ENCODE measurements around the gene LRRC58. TPM values are rescaled to one million over a fixed set of nuclear protein-coding genes. Genes with fewer than 3 reads are reported as not detected.
A peak's percentile ranks its signal among the peaks of the same experiment; 100 is the strongest.

Gene LRRC58
- total and polyA plus RNA-seq, 2 of the 13 experiments (the other 11 are each of a cell fraction or from before 2014, with no cell fraction given) = 9.7 to 17.3 TPM

GRCh38 chr3:120369037-120369467, 19.9 kb upstream of the LRRC58 start:
- Histone ChIP-seq H3K27me3 (ENCODE audit: control insufficient read depth in 1 of 2, insufficient read depth in 2 of 2, low read length in 2 of 2) (no peaks in the 10 kb centered on the region), H3K9me3 (ENCODE audit: low read length) (no peaks in the 10 kb centered on the region), H3K79me2 (ENCODE audit: insufficient read depth, low read length) (no peaks in the 10 kb centered on the region), H3K9ac (ENCODE audit: insufficient read depth, low read depth, low read length) (no peak overlapping the region), H2AFZ (ENCODE audit: low read length) (no peak overlapping the region), H4K20me1 (ENCODE audit: insufficient read depth, low read length) (no peaks in the 10 kb centered on the region), H3K4me3 (replicated peaks in 1 of 3; ENCODE audit: insufficient read depth in 1 of 3, low read depth in 2 of 3, low read length in 3 of 3) (no peak overlapping the region), H3K4me2 (ENCODE audit: low read depth, low read length) (no peak overlapping the region), H3K27ac (ENCODE audit: extremely low read length, insufficient read depth, low read length) (no peak overlapping the region), H3K36me3 (replicated peaks in 1 of 2; ENCODE audit: control insufficient read depth in 1 of 2, insufficient read depth in 2 of 2, low read length in 2 of 2) (no peaks in the 10 kb centered on the region), H3K4me1 (ENCODE audit: insufficient read depth, low read length) (peaks cover 8% of the 10 kb centered on the region)
- ChIA-PET POLR2A (no interaction called here), CTCF (ENCODE audit: low intra/inter-chr PET ratio, low total read pairs) (no interaction called here)
- DNase-seq (ENCODE audit: low spot score) (peak; percentile 15), FAIRE-seq (peak; percentile 34), ATAC-seq (peak; percentile 59)
- WGBS (ENCODE audit: low lambda C conversion rate) = 5% methylated on average over 2 of the region's 2 CpGs
- intact Hi-C loops (cut with micrococcal nuclease; ENCODE audit: unreplicated experiment) (no loop called here), in situ Hi-C loops (cut with HindIII; ENCODE audit: extremely low pct_ligation_motif_present, low pct_unique_long_range_greater_than_20kb) (no loop called here)
- TF ChIP-seq HNF1A (IDR thresholded peaks at IDR 0.05; ENCODE audit: low read depth) = peak; percentile 44
- no peak for TF ChIP-seq HNF1A (CRISPR knock-in tag; IDR thresholded peaks at IDR 0.05; ENCODE audit: borderline replicate concordance)
- no peak for TF ChIP-seq ZNF24 (IDR thresholded peaks at IDR 0.05)
- peak; percentile 44; the same call in 1 of the 2 replicates for TF ChIP-seq TFAP4 (IDR thresholded peaks at IDR 0.05; ENCODE audit: borderline replicate concordance, low read depth)
- TF ChIP-seq NFE2 (CRISPR knock-in tag; IDR thresholded peaks at IDR 0.05) = no peak
- no peak for TF ChIP-seq ZNF234 (CRISPR knock-in tag; conservative IDR thresholded peaks at IDR 0.05)
- no TSS peak for BruUV-seq (replicated peaks)

Data from HepG2 (cell line).